NB4 (cell line): ENCODE measurements around the gene ZC3H13.

Experiments
- DNase-seq: peaks from one replicate; pipeline ENCODE4 v3.0.0; 2010; ENCODE audit warnings: low read depth
- H3K4me3 ChIP-seq: one replicate; pipeline ENCODE4 v1.5.1; 2011; ENCODE audit warnings: mild to moderate bottlenecking, low read depth, low read length, moderate library complexity
- CTCF ChIP-seq: IDR thresholded peaks from one replicate; pipeline ENCODE4 v1.5.1; 2012; ENCODE audit warnings: low read depth, low read length
- MAX ChIP-seq: IDR thresholded peaks from 2 replicates; pipeline ENCODE4 v1.6.1; 2011; ENCODE audit warnings: low read depth, low read length
- MYC ChIP-seq: IDR thresholded peaks from 2 replicates; pipeline ENCODE4 v1.6.1; 2011; ENCODE audit warnings: low read depth, low read length
- POLR2A ChIP-seq: IDR thresholded peaks from 2 replicates; pipeline ENCODE4 v1.6.1; 2011; ENCODE audit warnings: mild to moderate bottlenecking; ENCODE audit not compliant: insufficient read length; ENCODE audit errors: extremely low read depth

ZC3H13 gene, protein sequence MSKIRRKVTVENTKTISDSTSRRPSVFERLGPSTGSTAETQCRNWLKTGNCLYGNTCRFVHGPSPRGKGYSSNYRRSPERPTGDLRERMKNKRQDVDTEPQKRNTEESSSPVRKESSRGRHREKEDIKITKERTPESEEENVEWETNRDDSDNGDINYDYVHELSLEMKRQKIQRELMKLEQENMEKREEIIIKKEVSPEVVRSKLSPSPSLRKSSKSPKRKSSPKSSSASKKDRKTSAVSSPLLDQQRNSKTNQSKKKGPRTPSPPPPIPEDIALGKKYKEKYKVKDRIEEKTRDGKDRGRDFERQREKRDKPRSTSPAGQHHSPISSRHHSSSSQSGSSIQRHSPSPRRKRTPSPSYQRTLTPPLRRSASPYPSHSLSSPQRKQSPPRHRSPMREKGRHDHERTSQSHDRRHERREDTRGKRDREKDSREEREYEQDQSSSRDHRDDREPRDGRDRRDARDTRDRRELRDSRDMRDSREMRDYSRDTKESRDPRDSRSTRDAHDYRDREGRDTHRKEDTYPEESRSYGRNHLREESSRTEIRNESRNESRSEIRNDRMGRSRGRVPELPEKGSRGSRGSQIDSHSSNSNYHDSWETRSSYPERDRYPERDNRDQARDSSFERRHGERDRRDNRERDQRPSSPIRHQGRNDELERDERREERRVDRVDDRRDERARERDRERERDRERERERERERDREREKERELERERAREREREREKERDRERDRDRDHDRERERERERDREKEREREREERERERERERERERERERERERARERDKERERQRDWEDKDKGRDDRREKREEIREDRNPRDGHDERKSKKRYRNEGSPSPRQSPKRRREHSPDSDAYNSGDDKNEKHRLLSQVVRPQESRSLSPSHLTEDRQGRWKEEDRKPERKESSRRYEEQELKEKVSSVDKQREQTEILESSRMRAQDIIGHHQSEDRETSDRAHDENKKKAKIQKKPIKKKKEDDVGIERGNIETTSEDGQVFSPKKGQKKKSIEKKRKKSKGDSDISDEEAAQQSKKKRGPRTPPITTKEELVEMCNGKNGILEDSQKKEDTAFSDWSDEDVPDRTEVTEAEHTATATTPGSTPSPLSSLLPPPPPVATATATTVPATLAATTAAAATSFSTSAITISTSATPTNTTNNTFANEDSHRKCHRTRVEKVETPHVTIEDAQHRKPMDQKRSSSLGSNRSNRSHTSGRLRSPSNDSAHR (N-terminal part only)

GRCh38 chr13:46052319-46053161 is at the start of gene ZC3H13:
ZC3H13 (minus strand) TSS chr13:46052746; CDS start chr13:46045507, 7,239 bp downstream.
- peak; percentile 98 for DNase-seq
- H3K4me3 ChIP-seq = peak within 1 kb of the TSS; percentile 98
- TF ChIP-seq MAX = peak; percentile 86
- peak; percentile 87 for TF ChIP-seq POLR2A
- TF ChIP-seq CTCF = no peak
- no peak for TF ChIP-seq MYC

DNA sequence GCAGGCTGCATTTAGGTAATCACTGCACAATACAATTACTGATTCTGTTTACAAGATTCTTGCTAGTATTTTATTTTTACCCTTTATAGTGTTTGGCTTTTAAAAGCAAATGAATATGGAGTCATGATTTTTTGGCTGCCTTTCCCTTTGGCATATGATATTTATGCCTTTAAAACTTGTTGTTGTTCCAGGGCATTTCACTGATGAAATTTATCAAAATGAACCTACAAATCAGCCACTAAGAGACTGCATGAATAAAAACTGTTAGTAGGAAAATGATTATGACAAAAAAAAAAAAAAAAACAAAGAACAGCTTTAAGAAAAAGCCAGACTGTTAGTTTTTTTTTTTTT is 49.7 kb upstream of the ZC3H13 start:
- TF ChIP-seq MYC (no peak), MAX (no peak), CTCF (no peak), POLR2A (no peak)
- DNase-seq = no peak
- no peak overlapping the region for H3K4me3 ChIP-seq

DNA sequence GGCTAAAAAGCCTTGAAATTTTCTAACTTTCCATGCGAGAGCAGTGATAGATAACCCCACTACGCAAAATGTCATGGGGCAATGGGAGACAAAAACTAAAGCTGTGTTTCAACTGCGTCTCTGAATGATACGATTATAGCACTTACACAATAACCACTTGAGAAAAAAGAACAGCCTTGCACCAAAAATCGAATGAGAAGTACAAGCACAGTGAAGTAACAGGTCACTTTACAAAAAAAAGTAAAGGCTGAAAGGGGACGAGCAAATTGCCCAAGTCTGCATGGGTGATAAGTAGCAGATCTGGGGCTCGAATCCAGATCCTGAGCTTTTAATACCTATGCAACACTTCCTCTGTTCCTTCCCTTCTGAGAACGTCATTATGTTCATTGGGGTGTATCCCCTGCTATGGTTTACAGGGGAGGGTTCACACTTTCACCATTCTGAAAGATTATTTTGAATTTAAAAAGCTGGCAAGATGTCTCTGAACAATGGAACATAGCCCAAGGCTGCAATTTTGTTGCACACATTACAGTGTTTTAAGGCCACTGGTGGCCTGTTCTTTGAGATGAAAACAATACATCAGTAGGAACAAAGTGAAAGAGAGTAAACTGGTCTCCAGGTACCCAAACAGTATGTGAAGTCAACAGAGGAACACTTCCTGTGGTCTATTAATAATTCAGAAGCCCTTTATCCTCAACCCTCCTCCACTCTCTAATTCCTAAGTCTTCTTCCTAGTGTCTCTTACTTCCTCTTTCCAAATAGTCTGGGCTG is 49.1 kb upstream of the ZC3H13 start:
- DNase-seq = peak; percentile 59

GRCh38 chr13:46101002-46101401 is 48.5 kb upstream of the ZC3H13 start:
- TF ChIP-seq MAX (no peak), CTCF (no peak), MYC (no peak), POLR2A (no peak)
- H3K4me3 ChIP-seq = no peak overlapping the region
- no peak for DNase-seq

More for the DNA sequence above, 49.1 kb upstream of the ZC3H13 start:
- no peak overlapping the region for H3K4me3 ChIP-seq
- TF ChIP-seq CTCF = no peak
- TF ChIP-seq MYC = no peak
